IMR-90 (cell line): Measurements from ENCODE around the gene STARD13. TPM values are rescaled to one million over a fixed set of nuclear protein-coding genes. Genes with fewer than 3 reads are reported as not detected.

Experiments
- ATAC-seq: fragments of 200-7000 bp; cut with Tn5 transposase; 2 replicates; pipeline ENCODE4 v1.9.1; 2020; ENCODE audit warnings: low read depth, mild to moderate bottlenecking, moderate library complexity
- BruUV-seq: library from RNA; stranded (reverse); fragments of 400-500 nt; replicated peaks from 2 replicates; lab custom pipeline; 2021; lab: Mats Ljungman, UMichigan
- CTCF ChIA-PET: fragments of 300-600 bp; formaldehyde crosslinking; extraction: SDS; loops from one replicate; lab custom pipeline; 2021; ENCODE audit warnings: antibody characterized with exemption; lab: Yijun Ruan, JAX
- POLR2A ChIA-PET: fragments of 300-600 bp; sonication (Branson Sonifier 250); formaldehyde crosslinking; loops from one replicate; lab custom pipeline; 2022; ENCODE audit warnings: antibody characterized with exemption; ENCODE audit not compliant: unreplicated experiment; lab: Charles Lee
- DNase-seq: peaks from one replicate; pipeline ENCODE4 v3.0.0; 2013
- H2AFZ ChIP-seq: replicated peaks from 2 replicates; pipeline ENCODE3; 2013; ENCODE audit warnings: low read length, mild to moderate bottlenecking; ENCODE audit not compliant: poor library complexity
- H2AK5ac ChIP-seq: 2 replicates; pipeline ENCODE4 v1.6.1; 2013; ENCODE audit warnings: low read depth, low read length, inconsistent platforms
- H2AK9ac ChIP-seq: replicated peaks from 2 replicates; pipeline ENCODE3; 2013; ENCODE audit warnings: mild to moderate bottlenecking, low read depth, low read length, moderate library complexity; ENCODE audit not compliant: poor library complexity
- H2BK120ac ChIP-seq: 2 replicates; pipeline ENCODE4 v1.6.1; 2013; ENCODE audit warnings: low read depth, low read length, inconsistent platforms
- H2BK15ac ChIP-seq: 3 replicates; pipeline ENCODE4 v1.6.1; 2013; ENCODE audit warnings: low read depth, low read length, inconsistent platforms
- H2BK20ac ChIP-seq: 2 replicates; pipeline ENCODE4 v1.6.1; 2013; ENCODE audit warnings: low read depth, mild to moderate bottlenecking, inconsistent platforms, low read length, moderate library complexity
- H2BK5ac ChIP-seq: 2 replicates; pipeline ENCODE4 v1.6.1; 2013; ENCODE audit warnings: mild to moderate bottlenecking, low read depth, low read length, inconsistent platforms; ENCODE audit not compliant: poor library complexity, severe bottlenecking
- H3K14ac ChIP-seq: replicated peaks from 2 replicates; pipeline ENCODE4 v1.6.1; 2013; ENCODE audit warnings: low read depth, low read length, inconsistent platforms
- H3K18ac ChIP-seq: 2 replicates; pipeline ENCODE4 v1.6.1; 2013; ENCODE audit warnings: low read depth, low read length, control low read depth
- H3K23ac ChIP-seq: 2 replicates; pipeline ENCODE4 v1.6.1; 2013; ENCODE audit warnings: low read depth, low read length, inconsistent platforms
- H3K27ac ChIP-seq: 2 replicates; pipeline ENCODE4 v1.5.1; 2013; ENCODE audit warnings: mild to moderate bottlenecking, control low read depth, low read length; ENCODE audit not compliant: insufficient read depth
- H3K27me3 ChIP-seq: 2 replicates; pipeline ENCODE4 v1.6.1; 2013; ENCODE audit warnings: low read length; ENCODE audit not compliant: control insufficient read depth, insufficient read depth
- H3K36me3 ChIP-seq: 2 replicates; pipeline ENCODE4 v1.6.1; 2013; ENCODE audit warnings: low read length, mixed read lengths; ENCODE audit not compliant: control insufficient read depth, insufficient read depth
- H3K4ac ChIP-seq: 2 replicates; pipeline ENCODE4 v1.6.1; 2013; ENCODE audit warnings: low read depth, low read length, inconsistent platforms
- H3K4me1 ChIP-seq: 2 replicates; pipeline ENCODE4 v1.6.1; 2013; ENCODE audit warnings: low read length, mixed read lengths; ENCODE audit not compliant: control insufficient read depth, insufficient read depth
- H3K4me2 ChIP-seq: 2 replicates; pipeline ENCODE4 v1.6.1; 2013; ENCODE audit warnings: low read depth, mild to moderate bottlenecking, control low read depth, low read length, moderate library complexity
- H3K4me3 ChIP-seq: 2 replicates; pipeline ENCODE4 v1.5.1; 2013; ENCODE audit warnings: low read depth, mild to moderate bottlenecking, control low read depth, low read length, moderate library complexity; ENCODE audit not compliant: insufficient read depth
- H3K56ac ChIP-seq: 2 replicates; pipeline ENCODE4 v1.6.1; 2013; ENCODE audit warnings: low read length, inconsistent platforms; ENCODE audit not compliant: insufficient read depth; ENCODE audit errors: extremely low read depth
- H3K79me1 ChIP-seq, 2 experiments: 2 replicates each; pipeline ENCODE4 v1.6.1; 2013; ENCODE audit warnings: low read length in 2 of 2, inconsistent platforms in 1 of 2, low read depth in 1 of 2
- H3K9ac ChIP-seq: 2 replicates; pipeline ENCODE4 v1.6.1; 2013; ENCODE audit warnings: low read depth, low read length, control low read depth
- H3K9me1 ChIP-seq: 2 replicates; pipeline ENCODE4 v1.6.1; 2013; ENCODE audit warnings: low read length, inconsistent platforms; ENCODE audit not compliant: insufficient read depth
- H3K9me3 ChIP-seq: 2 replicates; pipeline ENCODE4 v1.6.1; 2013; ENCODE audit warnings: low read length; ENCODE audit not compliant: control insufficient read depth, insufficient read depth
- H4K20me1 ChIP-seq: 2 replicates; pipeline ENCODE4 v1.6.1; 2013; ENCODE audit warnings: low read length, inconsistent platforms; ENCODE audit not compliant: insufficient read depth
- H4K5ac ChIP-seq: 2 replicates; pipeline ENCODE4 v1.6.1; 2013; ENCODE audit warnings: mild to moderate bottlenecking, low read depth, low read length, control low read depth
- H4K8ac ChIP-seq, 2 experiments: 2 replicates each; pipeline ENCODE4 v1.6.1; 2013; ENCODE audit warnings: low read depth in 2 of 2, low read length in 2 of 2, control low read depth in 1 of 2, inconsistent platforms in 1 of 2
- H4K91ac ChIP-seq: 2 replicates; pipeline ENCODE4 v1.6.1; 2013; ENCODE audit warnings: low read depth, low read length, inconsistent platforms; ENCODE audit not compliant: insufficient read depth
- BHLHE40 ChIP-seq: fragments of 150-350 bp; IDR thresholded peaks from 2 replicates; pipeline ENCODE4 v1.6.1; 2016; ENCODE audit warnings: mild to moderate bottlenecking, low read depth, low read length
- CEBPB ChIP-seq: IDR thresholded peaks from 2 replicates; pipeline ENCODE4 v1.6.1; 2012; ENCODE audit warnings: low read depth, low read length, improper control_type of control experiment
- CHD1 ChIP-seq: IDR thresholded peaks from 2 replicates; pipeline ENCODE4 v1.6.1; 2012; ENCODE audit warnings: low read depth, low read length, improper control_type of control experiment
- CTCF ChIP-seq: conservative IDR thresholded peaks from 2 replicates; pipeline ENCODE4 v1.5.1; 2012; ENCODE audit warnings: mild to moderate bottlenecking, low read depth, low read length, improper control_type of control experiment
- FOS ChIP-seq: fragments of 150-350 bp; IDR thresholded peaks from 2 replicates; pipeline ENCODE4 v1.6.1; 2016; ENCODE audit warnings: low read depth, low read length
- MAFK ChIP-seq: IDR thresholded peaks from 2 replicates; pipeline ENCODE4 v1.6.1; 2012; ENCODE audit warnings: low read depth, low read length, improper control_type of control experiment
- MXI1 ChIP-seq: IDR thresholded peaks from 2 replicates; pipeline ENCODE4 v1.6.1; 2012; ENCODE audit warnings: low read depth, mild to moderate bottlenecking, low read length, moderate library complexity, borderline replicate concordance
- RAD21 ChIP-seq: IDR thresholded peaks from 2 replicates; pipeline ENCODE4 v1.6.1; 2012; ENCODE audit warnings: low read length, improper control_type of control experiment
- RCOR1 ChIP-seq: IDR thresholded peaks from 2 replicates; pipeline ENCODE4 v1.6.1; 2012; ENCODE audit warnings: mild to moderate bottlenecking, low read length, improper control_type of control experiment; ENCODE audit not compliant: insufficient replicate concordance
- WGBS, 2 experiments: methylation state at CpG; one replicate each; pipeline versions ENCODE4 v1.1.5 to v1.1.7; 2013; ENCODE audit warnings: missing lambda C conversion rate in 2 of 2; ENCODE audit not compliant: insufficient read length in 1 of 2; ENCODE audit errors: extremely low coverage in 2 of 2; 5-methylcytosine and 5-hydroxymethylcytosine counted together
- dilution Hi-C: fragments of 300-500 bp; cut with HindIII; formaldehyde crosslinking; loops from one replicate; pipeline ENCODE4 v1.14.3; 2018; ENCODE audit warnings: low sequenced_read_pairs; ENCODE audit not compliant: unreplicated experiment
- in situ Hi-C: fragments of 300-500 bp; cut with MboI; formaldehyde crosslinking; loops from 3 replicates; pipeline ENCODE4 v1.14.3; 2019; ENCODE audit warnings: low sequenced_read_pairs, inconsistent platforms, mixed read lengths
- intact Hi-C: fragments of 100-400 bp; cut with micrococcal nuclease; formaldehyde crosslinking; loops from 2 replicates; pipeline ENCODE4 v1.10.0; 2022
- polyA plus RNA-seq, 3 experiments: library from polyadenylated mRNA; depleted of rRNA; stranded (reverse); fragments of >200 nt; gene quantifications; 2 replicates each; pipeline ENCODE4 v1.2.3, GENCODE V29; 2012; ENCODE audit warnings: low replicate concordance in 1 of 3
- total RNA-seq: library from RNA; depleted of rRNA; stranded (reverse); fragments of >200 nt; gene quantifications from 2 replicates; pipeline ENCODE4 v1.2.3, GENCODE V29; 2012

STARD13 gene
- total and polyA plus RNA-seq, 2 of the 4 experiments (the other 2 are of a cell fraction): 23.6 to 46.6 TPM

- H3K9ac ChIP-seq: no peak overlapping the region
- no peak overlapping the region; the same call in 2 of the 3 replicates for H2BK15ac ChIP-seq
- H2BK20ac ChIP-seq: no peak overlapping the region
- H3K4me1 ChIP-seq: peaks cover 30% of the 10 kb centered on the region
- no peaks in the 10 kb centered on the region for H3K27me3 ChIP-seq
- TF ChIP-seq BHLHE40 (no peak), CTCF (no peak), MAFK (no peak), RCOR1 (no peak), CEBPB (no peak), FOS (no peak), RAD21 (no peak), MXI1 (no peak), CHD1 (no peak)
- H2AFZ ChIP-seq: no peak overlapping the region
- ChIA-PET CTCF (no interaction called here), POLR2A (interaction anchor here (0.6 kb wide), 1 partner anchor 71 kb away, joined by 3 read pairs; no protein-coding TSS in a partner anchor)
- no peak overlapping the region for H3K14ac ChIP-seq
- BruUV-seq: no TSS peak
- no peak overlapping the region for H4K91ac ChIP-seq
- H3K23ac ChIP-seq: no peak overlapping the region
- 0 out of 2 replicates have a peak overlapping the region, but pooled peaks have one; percentile 38 for H2AK5ac ChIP-seq
- intact Hi-C loops (loop anchor here (5.0 kb wide), 2 partner anchors 437 to 458 kb away; no protein-coding TSS in a partner anchor), dilution Hi-C loops (no loop called here), in situ Hi-C loops (no loop called here)
- H4K8ac ChIP-seq: no peak overlapping the region
- H3K56ac ChIP-seq: no peak overlapping the region
- peaks cover 33% of the 10 kb centered on the region for H3K9me1 ChIP-seq
- no peaks in the 10 kb centered on the region for H3K9me3 ChIP-seq
- no peak overlapping the region for H2BK120ac ChIP-seq
- no peak overlapping the region for H3K4me3 ChIP-seq
- H3K4me2 ChIP-seq: no peak overlapping the region
- H2BK5ac ChIP-seq: no peak overlapping the region
- H3K36me3 ChIP-seq: peaks cover 47% of the 10 kb centered on the region
- H3K79me1 ChIP-seq: peaks cover 12 to 39% of the 10 kb centered on the region in 2 experiments
- DNase-seq (no peak), ATAC-seq (no peak)
- H4K20me1 ChIP-seq: peaks cover 11% of the 10 kb centered on the region; the same call in 1 of the 2 replicates
- H3K18ac ChIP-seq: no peak overlapping the region
- no peak overlapping the region for H2AK9ac ChIP-seq
- no peak overlapping the region for H3K27ac ChIP-seq
- WGBS, 2 experiments: 76% methylated on average over 6 of the region's 9 CpGs; no CpG with 5 or more reads in 1 of the 2 experiments
- 0 out of 2 replicates have a peak overlapping the region, but pooled peaks have one; percentile 8 for H3K4ac ChIP-seq
- H4K5ac ChIP-seq: no peak overlapping the region
Observed at GRCh38 chr13:33105387-33106005, 180.1 kb downstream of the STARD13 start.
